Gastrocnemius medialis (tissue), 4 donors: ENCODE measurements around the gene SUGP2.

Experiments used
- POLR2A ChIP-seq, 2 donors: fragments of 450-650 bp; IDR thresholded peaks; one replicate each; pipeline ENCODE4 v1.6.1; 2017; ENCODE audit warnings: antibody characterized with exemption in 2 of 2, mild to moderate bottlenecking in 2 of 2, moderate library complexity in 2 of 2
- TF ChIP-seq, protein P1 (sequence below), 5 experiments: fragments of 450-650 bp in 3 of 5; fragments of 200-600 bp in 2 of 5; sonication (generic) in 2 of 5; IDR thresholded peaks in 4 of 5; conservative IDR thresholded peaks in 1 of 5; 1 replicate in 4 of 5; 2 replicates in 1 of 5; pipeline ENCODE4 v1.5.1; 2016 to 2019; ENCODE audit warnings: antibody characterized with exemption in 5 of 5, mild to moderate bottlenecking in 3 of 5, moderate library complexity in 3 of 5

DNA sequence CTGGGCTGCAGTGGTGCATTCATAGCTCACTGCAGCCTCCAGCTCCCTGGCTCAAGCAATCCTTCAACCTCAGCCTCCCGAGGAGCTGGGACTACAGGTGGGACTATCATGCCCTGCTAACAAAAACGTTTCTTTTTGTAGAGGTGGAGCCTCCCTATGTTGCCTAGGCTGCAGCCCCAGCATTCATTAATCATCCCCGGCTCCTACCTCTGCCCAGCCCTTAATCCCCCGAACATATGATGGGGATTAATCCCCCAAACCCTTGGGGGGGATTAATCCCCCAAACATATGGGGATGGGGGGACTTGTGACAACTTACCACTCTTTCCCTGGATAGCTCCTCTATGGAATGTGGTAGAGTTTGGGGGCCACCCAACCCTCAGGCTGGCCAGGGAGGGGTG lies 45.9 kb downstream of the SUGP2 start:
- no peak for TF ChIP-seq POLR2A (IDR thresholded peaks at IDR 0.05)
- TF ChIP-seq, protein P1, sequence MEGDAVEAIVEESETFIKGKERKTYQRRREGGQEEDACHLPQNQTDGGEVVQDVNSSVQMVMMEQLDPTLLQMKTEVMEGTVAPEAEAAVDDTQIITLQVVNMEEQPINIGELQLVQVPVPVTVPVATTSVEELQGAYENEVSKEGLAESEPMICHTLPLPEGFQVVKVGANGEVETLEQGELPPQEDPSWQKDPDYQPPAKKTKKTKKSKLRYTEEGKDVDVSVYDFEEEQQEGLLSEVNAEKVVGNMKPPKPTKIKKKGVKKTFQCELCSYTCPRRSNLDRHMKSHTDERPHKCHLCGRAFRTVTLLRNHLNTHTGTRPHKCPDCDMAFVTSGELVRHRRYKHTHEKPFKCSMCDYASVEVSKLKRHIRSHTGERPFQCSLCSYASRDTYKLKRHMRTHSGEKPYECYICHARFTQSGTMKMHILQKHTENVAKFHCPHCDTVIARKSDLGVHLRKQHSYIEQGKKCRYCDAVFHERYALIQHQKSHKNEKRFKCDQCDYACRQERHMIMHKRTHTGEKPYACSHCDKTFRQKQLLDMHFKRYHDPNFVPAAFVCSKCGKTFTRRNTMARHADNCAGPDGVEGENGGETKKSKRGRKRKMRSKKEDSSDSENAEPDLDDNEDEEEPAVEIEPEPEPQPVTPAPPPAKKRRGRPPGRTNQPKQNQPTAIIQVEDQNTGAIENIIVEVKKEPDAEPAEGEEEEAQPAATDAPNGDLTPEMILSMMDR (IDR thresholded peaks at IDR 0.05 in 4 of 5, conservative IDR thresholded peaks at IDR 0.05 in 1 of 5) = no peak
